GM23338 (cell line): ENCODE measurements around the gene GPR82. TPM values are rescaled to one million over a fixed set of nuclear protein-coding genes. Genes with fewer than 3 reads are reported as not detected.
A peak's percentile ranks its signal among the peaks of the same experiment; 100 is the strongest.

Source experiments
- ATAC-seq: fragments of 200-7000 bp; cut with Tn5 transposase; 3 replicates; pipeline ENCODE4 v1.9.1; 2020
- DNase-seq: peaks from one replicate; pipeline ENCODE4 v3.0.0-alpha.2; 2015; ENCODE audit warnings: low spot score
- H2AFZ ChIP-seq: fragments of 200-600 bp; sonication (generic); 2 replicates; pipeline ENCODE4 v1.8.0; 2016; ENCODE audit warnings: antibody characterized with exemption, mild to moderate bottlenecking, moderate library complexity
- H3F3A ChIP-seq: fragments of 200-600 bp; sonication (generic); replicated peaks from 2 replicates; pipeline ENCODE4 v1.8.0; 2017; ENCODE audit warnings: antibody characterized with exemption, mixed run types, low read depth
- H3K27ac ChIP-seq: fragments of 200-600 bp; sonication (generic); 2 replicates; pipeline ENCODE4 v1.6.1; 2016; ENCODE audit warnings: low read depth
- H3K27me3 ChIP-seq: fragments of 200-600 bp; sonication (generic); 2 replicates; pipeline ENCODE4 v1.8.0; 2016; ENCODE audit warnings: mild to moderate bottlenecking, mixed run types, moderate library complexity; ENCODE audit not compliant: insufficient read depth
- H3K36me3 ChIP-seq: fragments of 200-600 bp; sonication (generic); 2 replicates; pipeline ENCODE4 v1.8.0; 2016; ENCODE audit warnings: mild to moderate bottlenecking; ENCODE audit not compliant: insufficient read depth
- H3K4me1 ChIP-seq: fragments of 200-600 bp; sonication (generic); 2 replicates; pipeline ENCODE4 v1.8.0; 2016; ENCODE audit warnings: mild to moderate bottlenecking, moderate library complexity; ENCODE audit not compliant: insufficient read depth
- H3K4me2 ChIP-seq: fragments of 200-600 bp; sonication (generic); 2 replicates; pipeline ENCODE4 v1.7.1; 2017; ENCODE audit warnings: mixed run types
- H3K4me3 ChIP-seq: fragments of 200-600 bp; sonication (generic); 2 replicates; pipeline ENCODE4 v1.6.1; 2016; ENCODE audit warnings: mixed run types
- H3K79me2 ChIP-seq: fragments of 200-600 bp; sonication (generic); replicated peaks from 2 replicates; pipeline ENCODE4 v1.8.0; 2017; ENCODE audit warnings: mild to moderate bottlenecking; ENCODE audit not compliant: insufficient read depth
- H3K9me2 ChIP-seq: fragments of 200-600 bp; sonication (generic); 2 replicates; pipeline ENCODE4 v1.8.0; 2017; ENCODE audit not compliant: insufficient read depth
- H4K20me1 ChIP-seq: fragments of 200-600 bp; sonication (generic); replicated peaks from 2 replicates; pipeline ENCODE4 v1.8.0; 2017; ENCODE audit warnings: mild to moderate bottlenecking; ENCODE audit not compliant: insufficient read depth
- H3K27ac Mint-ChIP-seq: 2 replicates; pipeline ENCODE4 v1.8.0; 2020; ENCODE audit warnings: inconsistent platforms, mild to moderate bottlenecking, moderate library complexity, mixed read lengths
- H3K27me3 Mint-ChIP-seq: 3 replicates; pipeline ENCODE4 v1.8.0; 2022; ENCODE audit warnings: low read depth, mild to moderate bottlenecking, moderate library complexity, mixed read lengths, inconsistent platforms; ENCODE audit not compliant: insufficient read depth, poor library complexity
- H3K36me3 Mint-ChIP-seq: 3 replicates; pipeline ENCODE4 v1.8.0; 2021; ENCODE audit warnings: low read depth, mild to moderate bottlenecking, inconsistent platforms, moderate library complexity, mixed read lengths
- H3K4me1 Mint-ChIP-seq: 3 replicates; pipeline ENCODE4 v1.8.0; 2020; ENCODE audit warnings: mild to moderate bottlenecking, inconsistent platforms, mixed read lengths
- H3K4me3 Mint-ChIP-seq: 3 replicates; pipeline ENCODE4 v1.8.0; 2021; ENCODE audit warnings: moderate library complexity, mild to moderate bottlenecking, inconsistent platforms, mixed read lengths
- H3K9me3 Mint-ChIP-seq: 3 replicates; pipeline ENCODE4 v1.8.0; 2020; ENCODE audit warnings: moderate library complexity, mild to moderate bottlenecking, inconsistent platforms, mixed read lengths
- CREB1 ChIP-seq: fragments of 250-450 bp; sonication (Bioruptor Pico); IDR thresholded peaks from 2 replicates; pipeline ENCODE4 v1.5.0; 2020; ENCODE audit warnings: low read depth, mild to moderate bottlenecking, moderate library complexity
- EZH2 ChIP-seq: fragments of 200-600 bp; sonication (generic); IDR thresholded peaks from one replicate; pipeline ENCODE4 v1.8.0; 2017; ENCODE audit warnings: antibody characterized with exemption, mild to moderate bottlenecking, low read depth; ENCODE audit not compliant: unreplicated experiment
- EZH2phosphoT487 ChIP-seq: fragments of 200-600 bp; sonication (generic); IDR thresholded peaks from one replicate; pipeline ENCODE4 v1.8.1; 2018; ENCODE audit warnings: antibody characterized with exemption; ENCODE audit not compliant: unreplicated experiment
- JUNB ChIP-seq: IDR thresholded peaks from one replicate; pipeline ENCODE4 v1.6.1; 2016; ENCODE audit warnings: antibody characterized with exemption; ENCODE audit not compliant: unreplicated experiment
- NANOG ChIP-seq: IDR thresholded peaks from 2 replicates; pipeline ENCODE4 v1.6.1; 2016; ENCODE audit warnings: antibody characterized with exemption, borderline replicate concordance
- POLR2AphosphoS5 ChIP-seq: IDR thresholded peaks from 2 replicates; pipeline ENCODE4 v1.6.1; 2016; ENCODE audit warnings: antibody characterized with exemption, low read depth
- STAT1 ChIP-seq: IDR thresholded peaks from one replicate; pipeline ENCODE4 v1.6.1; 2016; ENCODE audit warnings: antibody characterized with exemption; ENCODE audit not compliant: unreplicated experiment
- ZNF114 ChIP-seq: fragments of 250-450 bp; sonication (Bioruptor Pico); IDR thresholded peaks from 2 replicates; pipeline ENCODE4 v1.5.0; 2020; ENCODE audit warnings: mild to moderate bottlenecking, moderate library complexity
- ZNF331 ChIP-seq: fragments of 250-450 bp; sonication (Bioruptor Pico); IDR thresholded peaks from 2 replicates; pipeline ENCODE4 v1.5.0; 2020; ENCODE audit warnings: low read depth, mild to moderate bottlenecking, moderate library complexity
- polyA plus RNA-seq: library from polyadenylated mRNA; unstranded; fragments of >200 nt; fragmentation: Nextera tagmentation; extraction: Ambion mirVana; gene quantifications from 2 replicates; pipeline ENCODE4 v1.2.1, GENCODE V29; 2016
- total RNA-seq: library from RNA; depleted of rRNA; stranded (reverse); fragments of >200 nt; shearing (Covaris generic); gene quantifications from 2 replicates; pipeline ENCODE4 v1.2.3, GENCODE V29; 2014
- TF ChIP-seq, protein P1 (sequence below): IDR thresholded peaks from one replicate; pipeline ENCODE4 v1.6.1; 2018; ENCODE audit warnings: antibody characterized with exemption; ENCODE audit not compliant: unreplicated experiment
- TF ChIP-seq, protein P2 (sequence below), 2 experiments: fragments of 200-600 bp in 1 of 2; sonication (generic) in 1 of 2; conservative IDR thresholded peaks; 2 replicates each; pipeline versions ENCODE4 v1.5.1 to v1.6.1; 2016 to 2017; ENCODE audit warnings: antibody characterized with exemption in 2 of 2, low read depth in 2 of 2, mild to moderate bottlenecking in 2 of 2, moderate library complexity in 1 of 2
- TF ChIP-seq, protein P3 (sequence below): IDR thresholded peaks from 2 replicates; pipeline ENCODE4 v1.6.1; 2016; ENCODE audit warnings: antibody characterized with exemption

The GPR82 gene
- total and polyA plus RNA-seq, 2 experiments from 2014 or later, result 0.32 TPM; not detected in 1

DNA sequence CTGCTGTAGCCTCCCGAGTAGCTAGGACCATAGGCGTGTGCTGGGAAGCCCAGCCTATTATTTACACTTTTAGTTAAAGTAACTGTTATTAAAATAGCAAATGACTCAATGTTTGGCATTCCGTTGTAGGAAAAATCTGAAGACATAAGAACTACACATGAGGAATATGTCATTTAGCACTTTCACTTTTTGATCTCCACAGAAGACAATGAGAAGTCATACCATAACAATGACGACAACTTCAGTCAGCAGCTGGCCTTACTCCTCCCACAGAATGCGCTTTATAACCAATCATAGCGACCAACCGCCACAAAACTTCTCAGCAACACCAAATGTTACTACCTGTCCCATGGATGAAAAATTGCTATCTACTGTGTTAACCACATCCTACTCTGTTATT, 28.6 kb upstream of the GPR82 start (continued):
- TF ChIP-seq, protein P1, sequence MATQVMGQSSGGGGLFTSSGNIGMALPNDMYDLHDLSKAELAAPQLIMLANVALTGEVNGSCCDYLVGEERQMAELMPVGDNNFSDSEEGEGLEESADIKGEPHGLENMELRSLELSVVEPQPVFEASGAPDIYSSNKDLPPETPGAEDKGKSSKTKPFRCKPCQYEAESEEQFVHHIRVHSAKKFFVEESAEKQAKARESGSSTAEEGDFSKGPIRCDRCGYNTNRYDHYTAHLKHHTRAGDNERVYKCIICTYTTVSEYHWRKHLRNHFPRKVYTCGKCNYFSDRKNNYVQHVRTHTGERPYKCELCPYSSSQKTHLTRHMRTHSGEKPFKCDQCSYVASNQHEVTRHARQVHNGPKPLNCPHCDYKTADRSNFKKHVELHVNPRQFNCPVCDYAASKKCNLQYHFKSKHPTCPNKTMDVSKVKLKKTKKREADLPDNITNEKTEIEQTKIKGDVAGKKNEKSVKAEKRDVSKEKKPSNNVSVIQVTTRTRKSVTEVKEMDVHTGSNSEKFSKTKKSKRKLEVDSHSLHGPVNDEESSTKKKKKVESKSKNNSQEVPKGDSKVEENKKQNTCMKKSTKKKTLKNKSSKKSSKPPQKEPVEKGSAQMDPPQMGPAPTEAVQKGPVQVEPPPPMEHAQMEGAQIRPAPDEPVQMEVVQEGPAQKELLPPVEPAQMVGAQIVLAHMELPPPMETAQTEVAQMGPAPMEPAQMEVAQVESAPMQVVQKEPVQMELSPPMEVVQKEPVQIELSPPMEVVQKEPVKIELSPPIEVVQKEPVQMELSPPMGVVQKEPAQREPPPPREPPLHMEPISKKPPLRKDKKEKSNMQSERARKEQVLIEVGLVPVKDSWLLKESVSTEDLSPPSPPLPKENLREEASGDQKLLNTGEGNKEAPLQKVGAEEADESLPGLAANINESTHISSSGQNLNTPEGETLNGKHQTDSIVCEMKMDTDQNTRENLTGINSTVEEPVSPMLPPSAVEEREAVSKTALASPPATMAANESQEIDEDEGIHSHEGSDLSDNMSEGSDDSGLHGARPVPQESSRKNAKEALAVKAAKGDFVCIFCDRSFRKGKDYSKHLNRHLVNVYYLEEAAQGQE, result no peak
- TF ChIP-seq EZH2phosphoT487, result no peak
- TF ChIP-seq EZH2, result no peak
- TF ChIP-seq NANOG, result no peak
- TF ChIP-seq CREB1 (CRISPR knock-in tag), result no peak
- no peak for TF ChIP-seq ZNF114
- TF ChIP-seq POLR2AphosphoS5, result no peak
- no peak for TF ChIP-seq ZNF331 (CRISPR knock-in tag)
- TF ChIP-seq, protein P2, sequence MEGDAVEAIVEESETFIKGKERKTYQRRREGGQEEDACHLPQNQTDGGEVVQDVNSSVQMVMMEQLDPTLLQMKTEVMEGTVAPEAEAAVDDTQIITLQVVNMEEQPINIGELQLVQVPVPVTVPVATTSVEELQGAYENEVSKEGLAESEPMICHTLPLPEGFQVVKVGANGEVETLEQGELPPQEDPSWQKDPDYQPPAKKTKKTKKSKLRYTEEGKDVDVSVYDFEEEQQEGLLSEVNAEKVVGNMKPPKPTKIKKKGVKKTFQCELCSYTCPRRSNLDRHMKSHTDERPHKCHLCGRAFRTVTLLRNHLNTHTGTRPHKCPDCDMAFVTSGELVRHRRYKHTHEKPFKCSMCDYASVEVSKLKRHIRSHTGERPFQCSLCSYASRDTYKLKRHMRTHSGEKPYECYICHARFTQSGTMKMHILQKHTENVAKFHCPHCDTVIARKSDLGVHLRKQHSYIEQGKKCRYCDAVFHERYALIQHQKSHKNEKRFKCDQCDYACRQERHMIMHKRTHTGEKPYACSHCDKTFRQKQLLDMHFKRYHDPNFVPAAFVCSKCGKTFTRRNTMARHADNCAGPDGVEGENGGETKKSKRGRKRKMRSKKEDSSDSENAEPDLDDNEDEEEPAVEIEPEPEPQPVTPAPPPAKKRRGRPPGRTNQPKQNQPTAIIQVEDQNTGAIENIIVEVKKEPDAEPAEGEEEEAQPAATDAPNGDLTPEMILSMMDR (conservative IDR thresholded peaks at IDR 0.05; ENCODE audit: low read depth in 2 of 2), result no peak

DNA sequence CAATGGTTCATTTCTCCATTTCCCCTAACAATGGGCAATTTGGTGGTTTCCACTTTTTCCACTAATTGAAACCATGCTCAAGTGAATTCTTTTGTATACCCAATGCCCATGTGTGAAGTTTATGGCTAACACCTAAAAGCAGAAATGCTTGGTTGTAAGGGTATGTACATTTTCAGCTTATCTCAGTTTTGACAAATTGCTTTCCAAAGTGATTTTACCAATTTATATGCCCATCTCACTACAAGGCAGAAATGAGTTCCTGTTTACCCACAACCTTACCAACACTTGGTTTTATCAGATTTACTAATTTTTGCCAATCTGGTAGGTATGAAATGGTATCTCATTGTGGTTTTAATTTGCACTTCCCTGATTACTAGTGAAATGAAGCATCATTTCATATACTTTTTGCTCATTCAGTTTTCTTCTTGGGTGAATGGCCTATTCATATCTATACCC, 20.4 kb upstream of the GPR82 start:
- ATAC-seq (no peak), DNase-seq (no peak)
- Histone ChIP-seq H3K4me3 (no peak overlapping the region), H3K27me3 (no peaks in the 10 kb centered on the region), H3K4me2 (0 out of 2 replicates have a peak overlapping the region, but pooled peaks have one; percentile 8), H2AFZ (no peak overlapping the region), H3K27ac (no peak overlapping the region), H3K4me1 (peaks cover 11% of the 10 kb centered on the region; the same call in 1 of the 2 replicates), H3K36me3 (no peaks in the 10 kb centered on the region), H3K9me2 (no peaks in the 10 kb centered on the region), H3K79me2 (no peaks in the 10 kb centered on the region), H3F3A (no peaks in the 10 kb centered on the region), H4K20me1 (no peaks in the 10 kb centered on the region)
- H3K27ac Mint-ChIP-seq, result no peak overlapping the region
- H3K9me3 Mint-ChIP-seq, result no peaks in the 10 kb centered on the region
- H3K4me1 Mint-ChIP-seq, result peaks cover 23% of the 10 kb centered on the region
- no peaks in the 10 kb centered on the region for H3K27me3 Mint-ChIP-seq
- H3K36me3 Mint-ChIP-seq, result no peaks in the 10 kb centered on the region
- no peak overlapping the region for H3K4me3 Mint-ChIP-seq
- TF ChIP-seq STAT1 (no peak), EZH2phosphoT487 (no peak), ZNF114 (no peak), ZNF331 (CRISPR knock-in tag) (no peak), EZH2 (no peak), JUNB (no peak), NANOG (no peak), CREB1 (CRISPR knock-in tag) (no peak), POLR2AphosphoS5 (no peak)
- TF ChIP-seq, protein P1, result no peak
- TF ChIP-seq, protein P3, sequence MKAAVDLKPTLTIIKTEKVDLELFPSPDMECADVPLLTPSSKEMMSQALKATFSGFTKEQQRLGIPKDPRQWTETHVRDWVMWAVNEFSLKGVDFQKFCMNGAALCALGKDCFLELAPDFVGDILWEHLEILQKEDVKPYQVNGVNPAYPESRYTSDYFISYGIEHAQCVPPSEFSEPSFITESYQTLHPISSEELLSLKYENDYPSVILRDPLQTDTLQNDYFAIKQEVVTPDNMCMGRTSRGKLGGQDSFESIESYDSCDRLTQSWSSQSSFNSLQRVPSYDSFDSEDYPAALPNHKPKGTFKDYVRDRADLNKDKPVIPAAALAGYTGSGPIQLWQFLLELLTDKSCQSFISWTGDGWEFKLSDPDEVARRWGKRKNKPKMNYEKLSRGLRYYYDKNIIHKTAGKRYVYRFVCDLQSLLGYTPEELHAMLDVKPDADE, result no peak
- TF ChIP-seq, protein P2 (conservative IDR thresholded peaks at IDR 0.05; ENCODE audit: low read depth in 2 of 2), result no peak
